T-helper 2 cell treated with Interferon-gamma antibody and Interleukin-4, amounts not matched to agents 5 μg/mL and 100 μg/mL, for 36 hours (primary cell): ENCODE data around the gene TMEM132C.
"Not testable (repeated sequence)": the region's sequence is repeated elsewhere in the genome, so short reads cannot be mapped to it uniquely, and the experiment has no call there.

Source experiments
- DNase-seq: peaks from one replicate; pipeline ENCODE4 v3.0.0; 2021; ENCODE audit warnings: low spot score
- H3K27ac Mint-ChIP-seq: one replicate; pipeline ENCODE4 v1.8.0; 2021; ENCODE audit warnings: mild to moderate bottlenecking, mixed read lengths
- H3K27me3 Mint-ChIP-seq: one replicate; pipeline ENCODE4 v1.8.0; 2021; ENCODE audit warnings: low read depth, mixed read lengths
- H3K36me3 Mint-ChIP-seq: one replicate; pipeline ENCODE4 v1.8.0; 2021; ENCODE audit warnings: low read depth, mixed read lengths
- H3K4me1 Mint-ChIP-seq: one replicate; pipeline ENCODE4 v1.8.0; 2021; ENCODE audit warnings: low read depth, mixed read lengths
- H3K4me3 Mint-ChIP-seq: one replicate; pipeline ENCODE4 v1.8.0; 2022; ENCODE audit warnings: mild to moderate bottlenecking, moderate library complexity, mixed read lengths
- H3K9me3 Mint-ChIP-seq: one replicate; pipeline ENCODE4 v1.8.0; 2021; ENCODE audit warnings: mixed read lengths

TMEM132C gene

DNA sequence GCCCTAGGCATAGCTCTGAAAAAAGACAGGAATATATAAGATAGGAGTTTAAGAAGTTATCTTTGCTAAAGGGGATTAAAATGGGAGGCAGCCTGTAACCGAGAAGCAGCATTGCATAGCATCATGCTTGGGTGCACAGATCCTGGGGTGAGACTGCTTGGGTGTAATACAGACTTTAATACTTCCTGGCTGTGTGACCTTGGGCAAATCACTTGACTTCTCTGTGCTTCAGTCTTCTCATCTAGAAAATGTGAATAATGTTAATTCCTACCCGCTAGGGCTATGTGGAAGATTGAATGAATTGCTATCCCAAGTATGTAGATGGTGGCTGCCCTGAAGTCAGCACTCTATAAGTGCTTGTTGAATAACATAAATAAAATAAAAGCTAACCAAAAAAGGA lies 204.5 kb downstream of the TMEM132C start:
- H3K4me1 Mint-ChIP-seq, result no peaks in the 10 kb centered on the region
- no peak for DNase-seq
- no peak overlapping the region for H3K4me3 Mint-ChIP-seq
- no peaks in the 10 kb centered on the region for H3K27me3 Mint-ChIP-seq
- H3K27ac Mint-ChIP-seq, result no peak overlapping the region
- no peaks in the 10 kb centered on the region for H3K36me3 Mint-ChIP-seq
- peaks cover 23% of the 10 kb centered on the region for H3K9me3 Mint-ChIP-seq

DNA sequence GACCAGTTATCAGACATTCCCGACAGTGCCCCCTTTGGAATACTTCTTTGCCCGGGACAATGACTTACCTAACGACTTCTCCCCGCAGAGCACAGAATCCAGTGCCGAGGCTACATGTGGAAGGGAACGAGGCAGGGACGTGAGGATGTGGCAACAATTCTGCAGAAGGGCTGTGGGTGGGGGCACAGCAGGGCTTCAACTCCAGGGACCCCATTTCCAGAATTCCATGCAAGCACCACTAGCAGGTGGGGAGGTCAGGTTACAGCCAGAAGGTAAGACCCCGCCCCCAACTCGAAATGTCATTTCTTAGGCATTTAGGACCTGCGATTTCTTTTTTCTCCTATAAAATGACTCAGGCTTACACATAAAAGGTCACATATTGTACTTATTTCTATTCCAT lies 207.9 kb downstream of the TMEM132C start:
- Mint-ChIP-seq H3K4me3 (no peak overlapping the region), H3K27me3 (no peaks in the 10 kb centered on the region), H3K36me3 (no peaks in the 10 kb centered on the region), H3K27ac (no peak overlapping the region), H3K4me1 (no peaks in the 10 kb centered on the region), H3K9me3 (peaks cover 14% of the 10 kb centered on the region)
- DNase-seq, result no peak

DNA sequence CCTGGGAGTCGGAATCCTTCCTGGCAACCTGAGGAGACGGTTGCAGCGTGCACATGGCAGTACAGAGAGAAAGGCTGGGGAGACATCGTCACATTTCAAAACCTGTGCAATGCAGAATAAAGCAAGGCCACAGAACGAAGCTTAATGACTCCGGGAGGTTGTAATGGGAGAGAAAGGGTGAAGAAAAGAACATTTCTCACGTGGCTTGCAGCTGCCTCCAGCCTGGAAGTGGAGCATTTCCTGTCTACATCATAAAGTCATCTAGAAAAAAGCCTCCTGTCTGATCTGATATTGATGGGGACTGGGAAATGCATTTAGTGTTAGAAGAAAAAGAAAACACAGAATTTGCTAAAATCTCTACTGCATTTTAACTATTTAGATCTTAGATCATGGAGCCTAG lies 209.3 kb downstream of the TMEM132C start:
- DNase-seq, result no peak
- Mint-ChIP-seq H3K27me3 (no peaks in the 10 kb centered on the region), H3K36me3 (no peaks in the 10 kb centered on the region), H3K27ac (no peak overlapping the region), H3K9me3 (peaks cover 14% of the 10 kb centered on the region), H3K4me1 (no peaks in the 10 kb centered on the region), H3K4me3 (no peak overlapping the region)

DNA sequence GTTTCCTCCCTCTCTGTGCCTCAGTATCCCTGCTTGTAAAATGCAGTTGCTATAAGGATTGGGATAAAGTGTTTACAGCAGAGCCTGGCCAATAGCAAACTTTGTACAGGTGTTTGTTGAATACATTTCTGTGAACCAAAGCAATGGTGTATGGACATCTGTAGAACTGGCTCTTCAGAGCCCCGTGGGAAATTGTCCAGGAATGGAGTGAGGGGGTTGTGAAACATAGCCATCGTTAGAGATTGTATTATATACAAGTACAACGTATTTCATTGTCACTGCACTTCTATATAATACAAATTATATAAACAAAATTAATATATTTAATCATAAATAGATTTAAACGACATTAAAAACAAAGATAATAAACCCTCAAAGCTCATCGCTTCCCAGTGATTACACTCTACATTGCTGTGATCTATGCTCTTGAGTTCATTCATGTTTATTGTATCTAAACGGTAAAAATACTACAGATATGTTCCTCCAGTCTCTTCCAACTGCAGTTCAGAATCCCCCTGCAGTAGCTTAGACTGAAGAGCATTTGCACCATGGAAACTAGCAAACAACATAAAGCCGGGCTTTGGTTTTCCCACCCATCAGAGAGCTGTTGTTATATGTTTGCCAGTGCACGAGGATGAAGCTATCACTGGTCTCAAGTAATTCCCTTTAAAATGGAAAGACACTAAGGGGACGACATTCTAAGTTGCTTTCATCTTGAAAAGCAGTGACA lies 216.7 kb downstream of the TMEM132C start:
- Mint-ChIP-seq H3K9me3 (peaks cover 11% of the 10 kb centered on the region), H3K4me1 (no peaks in the 10 kb centered on the region), H3K36me3 (no peaks in the 10 kb centered on the region), H3K27ac (no peak overlapping the region), H3K4me3 (no peak overlapping the region), H3K27me3 (no peaks in the 10 kb centered on the region)
- no peak for DNase-seq

DNA sequence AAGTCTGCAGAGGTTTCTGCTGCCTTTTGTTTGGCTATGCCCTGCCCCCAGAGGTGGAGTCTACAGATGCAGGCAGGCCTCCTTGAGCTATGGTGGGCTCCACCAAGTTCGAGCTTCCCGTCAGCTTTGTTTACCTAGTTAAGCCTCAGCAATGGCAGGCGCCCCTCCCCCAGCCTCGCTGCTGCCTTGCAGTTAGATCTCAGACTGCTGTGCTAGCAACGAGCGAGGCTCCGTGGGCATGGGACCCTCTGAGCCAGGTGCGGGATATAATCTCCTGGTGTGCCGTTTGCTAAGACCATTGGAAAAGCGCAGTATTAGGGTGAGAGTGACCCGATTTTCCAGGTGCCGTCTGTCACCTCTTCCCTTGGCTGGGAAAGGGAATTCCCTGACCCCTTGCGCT lies 230.4 kb downstream of the TMEM132C start:
- not testable (repeated sequence) for H3K4me3 Mint-ChIP-seq, H3K27me3 Mint-ChIP-seq, H3K36me3 Mint-ChIP-seq, DNase-seq, H3K4me1 Mint-ChIP-seq, H3K27ac Mint-ChIP-seq
- H3K9me3 Mint-ChIP-seq, result peaks cover 36% of the 10 kb centered on the region

DNA sequence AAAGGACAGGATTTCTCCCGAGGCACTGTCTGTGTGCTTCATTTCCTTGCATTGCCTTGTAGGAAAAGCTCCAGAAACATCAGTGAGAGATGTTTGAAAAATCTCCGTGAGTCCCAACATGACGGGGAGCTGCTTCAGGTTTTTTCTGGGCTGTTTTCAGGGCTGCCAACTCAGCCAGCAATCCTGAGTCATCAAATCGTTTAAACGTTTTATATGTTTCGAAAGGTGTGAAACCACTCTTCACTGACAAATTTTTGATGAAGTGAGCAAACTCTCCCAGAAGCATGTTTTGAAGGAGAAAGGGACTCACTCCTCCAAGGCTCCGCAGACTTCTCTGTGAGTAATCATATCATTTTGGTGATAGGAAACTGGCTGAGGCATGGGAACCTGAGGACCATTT lies 240.5 kb downstream of the TMEM132C start:
- no peaks in the 10 kb centered on the region for H3K27me3 Mint-ChIP-seq
- no peak for DNase-seq
- H3K36me3 Mint-ChIP-seq, result no peaks in the 10 kb centered on the region
- no peak overlapping the region for H3K27ac Mint-ChIP-seq
- no peaks in the 10 kb centered on the region for H3K4me1 Mint-ChIP-seq
- H3K4me3 Mint-ChIP-seq, result no peak overlapping the region
- H3K9me3 Mint-ChIP-seq, result peaks cover 40% of the 10 kb centered on the region

DNA sequence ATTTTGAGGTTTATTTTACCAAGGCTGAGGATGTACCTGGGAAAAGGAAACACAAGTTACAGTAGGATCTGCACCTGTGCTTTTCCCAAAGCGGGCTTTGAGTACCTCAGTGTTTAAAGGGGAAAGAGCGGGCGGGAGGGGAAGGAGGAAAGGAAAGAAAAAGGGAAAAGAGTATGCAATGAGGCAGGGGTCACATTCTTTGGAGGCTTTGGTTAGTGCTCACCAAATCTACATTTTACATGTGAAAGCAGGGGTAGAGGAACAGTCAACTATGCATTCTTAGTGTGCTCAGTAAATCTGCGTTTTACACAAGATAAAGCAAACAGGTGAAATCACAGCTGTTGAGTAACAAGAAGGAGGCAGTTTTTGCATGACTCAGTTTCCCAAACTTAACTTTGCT lies 242.2 kb downstream of the TMEM132C start:
- H3K4me3 Mint-ChIP-seq, result no peak overlapping the region
- H3K4me1 Mint-ChIP-seq, result no peaks in the 10 kb centered on the region
- no peaks in the 10 kb centered on the region for H3K27me3 Mint-ChIP-seq
- H3K9me3 Mint-ChIP-seq, result peaks cover 43% of the 10 kb centered on the region
- no peak overlapping the region for H3K27ac Mint-ChIP-seq
- no peak for DNase-seq
- no peaks in the 10 kb centered on the region for H3K36me3 Mint-ChIP-seq

DNA sequence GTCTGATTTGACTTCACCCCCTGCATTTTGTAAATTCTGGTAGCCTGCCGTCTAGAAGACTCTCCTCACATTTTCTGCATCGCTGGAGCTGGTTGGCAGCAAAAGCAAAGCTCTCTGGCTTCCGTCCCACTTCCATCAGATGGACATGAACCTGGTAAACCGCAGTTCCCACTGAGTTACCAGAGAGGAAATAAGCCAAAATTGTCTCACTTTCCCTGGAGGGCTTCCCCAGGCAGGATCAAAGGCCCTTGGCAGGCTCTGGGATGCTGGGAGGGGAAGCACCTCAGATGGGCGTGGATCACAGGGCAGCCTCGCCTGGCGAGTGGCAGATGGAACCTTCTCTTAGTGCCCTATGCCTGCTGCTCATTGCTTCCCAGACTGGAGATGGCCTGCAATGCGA lies 243.5 kb downstream of the TMEM132C start:
- Mint-ChIP-seq H3K27me3 (no peaks in the 10 kb centered on the region), H3K4me3 (no peak overlapping the region), H3K27ac (no peak overlapping the region), H3K4me1 (no peaks in the 10 kb centered on the region), H3K9me3 (peaks cover 47% of the 10 kb centered on the region), H3K36me3 (no peaks in the 10 kb centered on the region)
- no peak for DNase-seq

DNA sequence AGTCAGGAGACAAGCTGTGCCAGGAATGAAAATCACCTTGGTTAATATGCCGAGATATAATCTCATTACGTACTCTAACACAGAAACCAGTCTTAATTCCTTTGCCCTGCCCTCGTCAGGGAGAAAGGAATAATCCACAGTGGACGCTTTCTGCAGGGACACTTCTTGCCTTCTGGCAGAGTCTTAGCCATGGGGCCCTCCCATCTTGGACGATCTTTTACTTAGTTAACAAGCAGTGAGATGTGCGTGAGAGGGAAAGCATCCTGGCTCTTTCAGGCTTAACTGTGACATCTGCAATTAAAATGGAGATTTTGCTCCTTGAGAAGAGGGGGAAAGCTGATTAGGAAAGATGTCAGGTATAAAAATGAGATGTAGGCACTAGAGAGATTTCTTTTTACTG lies 246.4 kb downstream of the TMEM132C start:
- no peak overlapping the region for H3K27ac Mint-ChIP-seq
- H3K4me3 Mint-ChIP-seq, result no peak overlapping the region
- no peaks in the 10 kb centered on the region for H3K4me1 Mint-ChIP-seq
- H3K27me3 Mint-ChIP-seq, result no peaks in the 10 kb centered on the region
- DNase-seq, result no peak
- H3K36me3 Mint-ChIP-seq, result no peaks in the 10 kb centered on the region
- H3K9me3 Mint-ChIP-seq, result peaks cover 45% of the 10 kb centered on the region

DNA sequence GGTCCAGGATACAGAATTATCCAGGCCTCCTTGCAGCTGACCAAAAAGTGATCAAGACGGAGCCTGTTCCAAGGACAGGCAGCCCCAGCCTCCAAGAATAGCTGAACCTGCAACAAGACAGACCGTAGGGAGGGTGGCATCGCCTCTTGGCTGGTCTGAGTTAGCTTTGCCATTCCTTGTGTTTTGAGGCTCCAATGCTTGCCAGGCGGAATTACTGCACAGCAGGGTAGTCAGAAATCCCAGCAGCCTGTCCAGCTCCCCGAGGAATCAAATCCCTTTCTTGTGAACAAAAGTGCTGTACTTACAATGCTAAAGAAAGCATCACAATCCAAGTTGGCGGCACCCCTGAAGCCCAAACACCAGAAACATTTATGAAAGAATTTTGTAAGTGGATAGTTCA lies 246.9 kb downstream of the TMEM132C start:
- Mint-ChIP-seq H3K27me3 (no peaks in the 10 kb centered on the region), H3K27ac (no peak overlapping the region), H3K4me1 (no peaks in the 10 kb centered on the region), H3K4me3 (no peak overlapping the region), H3K9me3 (peaks cover 40% of the 10 kb centered on the region), H3K36me3 (no peaks in the 10 kb centered on the region)
- DNase-seq, result no peak

DNA sequence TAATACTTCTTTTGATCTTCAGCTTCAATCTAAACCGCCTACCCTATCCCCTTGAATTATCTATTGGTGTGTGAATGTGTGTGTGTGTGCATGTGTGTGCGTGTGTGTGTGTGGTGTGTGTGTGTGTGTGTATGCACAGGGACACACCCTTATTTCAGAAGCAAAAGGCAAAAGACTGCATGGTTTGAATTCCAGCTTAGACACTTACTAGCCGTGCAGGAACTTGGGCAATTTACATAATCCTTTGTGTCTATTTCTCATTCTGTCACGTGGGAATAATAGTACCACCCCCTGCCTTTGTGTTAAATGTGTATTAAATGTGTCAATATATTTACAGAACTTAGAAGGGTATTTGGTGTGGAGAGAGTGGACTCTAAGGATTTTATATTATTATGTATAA lies 251.7 kb downstream of the TMEM132C start:
- Mint-ChIP-seq H3K4me3 (no peak overlapping the region), H3K9me3 (peaks cover 9% of the 10 kb centered on the region), H3K4me1 (no peaks in the 10 kb centered on the region), H3K27ac (no peak overlapping the region), H3K27me3 (no peaks in the 10 kb centered on the region), H3K36me3 (no peaks in the 10 kb centered on the region)
- no peak for DNase-seq

DNA sequence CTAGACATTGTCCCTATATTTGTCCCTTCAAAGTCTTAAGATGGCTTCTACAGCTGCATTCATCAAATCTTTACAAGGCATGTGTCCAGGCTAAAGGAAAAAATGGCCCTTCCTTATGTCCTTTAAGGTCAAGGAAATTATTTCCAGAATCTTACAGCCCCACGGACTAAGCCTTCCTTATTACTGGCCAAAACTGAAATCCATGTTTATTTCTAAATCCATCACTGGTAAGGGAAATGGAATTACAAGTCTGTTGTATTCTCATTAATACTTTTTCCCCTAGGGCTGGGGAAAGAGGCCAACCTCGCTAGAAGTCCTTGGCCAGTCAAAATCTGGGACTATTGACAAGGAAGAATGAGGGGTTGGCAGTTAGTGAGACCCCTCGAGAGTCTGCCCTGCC lies 252.5 kb downstream of the TMEM132C start:
- H3K9me3 Mint-ChIP-seq, result peaks cover 9% of the 10 kb centered on the region
- no peaks in the 10 kb centered on the region for H3K36me3 Mint-ChIP-seq
- no peaks in the 10 kb centered on the region for H3K4me1 Mint-ChIP-seq
- DNase-seq, result no peak
- no peaks in the 10 kb centered on the region for H3K27me3 Mint-ChIP-seq
- H3K4me3 Mint-ChIP-seq, result no peak overlapping the region
- H3K27ac Mint-ChIP-seq, result no peak overlapping the region

DNA sequence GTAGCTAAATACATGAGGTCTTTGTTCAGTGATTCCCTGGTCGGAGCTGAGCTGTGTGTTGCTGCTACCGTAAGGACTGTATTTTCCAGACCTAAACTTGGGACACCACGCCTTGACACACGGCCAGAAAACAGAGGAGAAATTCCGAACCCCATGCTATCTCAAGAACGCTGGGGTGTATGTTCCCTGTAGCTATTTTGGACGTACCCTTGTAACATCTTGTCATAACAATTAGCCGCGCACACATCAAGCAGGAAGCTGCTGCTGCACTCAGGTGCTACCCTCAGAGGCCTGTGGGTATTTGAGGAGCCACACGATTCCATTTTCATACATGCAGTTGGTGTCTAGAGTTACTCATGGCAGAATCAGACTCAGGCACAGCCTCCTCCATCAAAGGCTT lies 255.0 kb downstream of the TMEM132C start:
- peaks cover 12% of the 10 kb centered on the region for H3K9me3 Mint-ChIP-seq
- no peak overlapping the region for H3K4me3 Mint-ChIP-seq

DNA sequence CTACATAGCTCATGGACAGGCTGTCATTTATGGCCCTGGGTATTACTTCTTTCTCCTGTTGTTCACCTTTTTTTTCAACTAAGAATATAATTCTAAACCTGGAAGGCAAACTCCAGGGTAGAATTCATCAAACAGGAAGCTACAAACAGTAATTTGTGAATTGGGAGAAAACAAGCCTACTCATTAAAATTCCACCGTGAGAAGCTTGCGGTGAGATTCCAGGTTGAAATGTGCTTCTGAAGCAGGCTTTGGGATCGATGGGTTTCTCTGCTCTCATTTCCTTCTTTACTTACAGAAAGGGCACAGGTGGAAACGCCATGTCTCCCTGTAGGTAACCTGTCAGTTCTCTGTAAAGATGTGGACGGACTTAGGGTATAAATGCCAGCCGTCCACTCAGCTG lies 257.5 kb downstream of the TMEM132C start:
- DNase-seq, result no peak
- H3K36me3 Mint-ChIP-seq, result no peaks in the 10 kb centered on the region
- H3K27me3 Mint-ChIP-seq, result no peaks in the 10 kb centered on the region
- no peaks in the 10 kb centered on the region for H3K4me1 Mint-ChIP-seq
- peaks cover 12% of the 10 kb centered on the region for H3K9me3 Mint-ChIP-seq
- H3K4me3 Mint-ChIP-seq, result no peak overlapping the region
- H3K27ac Mint-ChIP-seq, result no peak overlapping the region

More for the DNA sequence above, 255.0 kb downstream of the TMEM132C start:
- H3K27me3 Mint-ChIP-seq, result no peaks in the 10 kb centered on the region
- H3K27ac Mint-ChIP-seq, result no peak overlapping the region
- no peaks in the 10 kb centered on the region for H3K4me1 Mint-ChIP-seq
- no peak for DNase-seq
- no peaks in the 10 kb centered on the region for H3K36me3 Mint-ChIP-seq

DNA sequence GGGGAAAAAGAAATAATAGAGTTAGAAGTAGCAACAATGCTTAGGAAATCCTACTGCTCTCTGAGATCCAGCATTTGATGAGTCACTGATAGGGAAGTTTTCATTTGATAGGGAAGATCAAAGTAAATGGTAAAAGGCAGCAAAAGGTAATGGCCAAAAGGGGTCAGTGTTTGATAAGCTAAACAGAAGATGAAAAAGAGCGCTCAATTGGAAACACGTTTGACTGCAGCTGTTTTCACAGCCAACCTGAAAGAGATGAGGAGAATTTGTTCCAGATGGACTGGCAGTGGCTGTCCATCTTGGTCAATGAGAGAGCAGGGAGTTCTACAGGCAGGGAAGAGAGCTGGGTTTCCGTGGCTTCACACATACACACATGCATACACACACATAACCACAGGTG lies 264.2 kb downstream of the TMEM132C start:
- H3K27ac Mint-ChIP-seq, result no peak overlapping the region
- DNase-seq, result no peak
- H3K4me1 Mint-ChIP-seq, result no peaks in the 10 kb centered on the region
- no peak overlapping the region for H3K4me3 Mint-ChIP-seq
- no peaks in the 10 kb centered on the region for H3K36me3 Mint-ChIP-seq
- H3K27me3 Mint-ChIP-seq, result no peaks in the 10 kb centered on the region
- no peaks in the 10 kb centered on the region for H3K9me3 Mint-ChIP-seq
